Neural progenitor cell (in vitro differentiated cells): Measurements from ENCODE around the gene ACSM2B. TPM values are rescaled to one million over a fixed set of nuclear protein-coding genes. Genes with fewer than 3 reads are reported as not detected.

Experiments used
- DNase-seq: peaks from one replicate; pipeline ENCODE4 v3.0.0-alpha.2; 2016; ENCODE audit warnings: low spot score
- H2AFZ ChIP-seq: fragments of 200-600 bp; sonication (generic); replicated peaks from 2 replicates; pipeline ENCODE4 v1.6.1; 2016; ENCODE audit warnings: antibody characterized with exemption
- H3F3A ChIP-seq: fragments of 200-600 bp; sonication (generic); 2 replicates; pipeline ENCODE4 v1.6.1; 2016; ENCODE audit warnings: antibody characterized with exemption, low read depth
- H3K27ac ChIP-seq: fragments of 200-600 bp; sonication (generic); 2 replicates; pipeline ENCODE4 v1.5.1; 2016; ENCODE audit warnings: mild to moderate bottlenecking
- H3K27me3 ChIP-seq: fragments of 200-600 bp; sonication (generic); 2 replicates; pipeline ENCODE4 v1.6.1; 2016; ENCODE audit warnings: mild to moderate bottlenecking, moderate library complexity
- H3K36me3 ChIP-seq: fragments of 200-600 bp; sonication (generic); 2 replicates; pipeline ENCODE4 v1.5.1; 2016
- H3K4me1 ChIP-seq: fragments of 200-600 bp; sonication (generic); 2 replicates; pipeline ENCODE4 v1.6.1; 2016; ENCODE audit warnings: mixed run types
- H3K4me2 ChIP-seq: fragments of 200-600 bp; sonication (generic); 2 replicates; pipeline ENCODE4 v1.6.1; 2016
- H3K4me3 ChIP-seq: fragments of 200-600 bp; sonication (generic); 2 replicates; pipeline ENCODE4 v1.5.1; 2016
- H3K79me2 ChIP-seq: fragments of 200-600 bp; sonication (generic); 2 replicates; pipeline ENCODE4 v1.6.1; 2016; ENCODE audit warnings: low read depth
- H3K9ac ChIP-seq: fragments of 200-600 bp; sonication (generic); 2 replicates; pipeline ENCODE4 v1.6.1; 2016
- H3K9me3 ChIP-seq: fragments of 200-600 bp; sonication (generic); 2 replicates; pipeline ENCODE4 v1.5.1; 2016; ENCODE audit warnings: low read depth
- H4K20me1 ChIP-seq: fragments of 200-600 bp; sonication (generic); 2 replicates; pipeline ENCODE4 v1.6.1; 2016; ENCODE audit warnings: low read depth
- H3K27ac Mint-ChIP-seq: 3 replicates; pipeline ENCODE4 v1.8.0; 2021; ENCODE audit warnings: mixed read lengths
- H3K27me3 Mint-ChIP-seq: 2 replicates; pipeline ENCODE4 v1.8.0; 2022; ENCODE audit warnings: low read depth, mild to moderate bottlenecking, inconsistent platforms, moderate library complexity, mixed read lengths; ENCODE audit not compliant: insufficient read depth
- H3K36me3 Mint-ChIP-seq: 3 replicates; pipeline ENCODE4 v1.8.0; 2021; ENCODE audit warnings: mixed read lengths
- H3K4me1 Mint-ChIP-seq: 3 replicates; pipeline ENCODE4 v1.8.0; 2021; ENCODE audit warnings: mixed read lengths
- H3K4me3 Mint-ChIP-seq: 3 replicates; pipeline ENCODE4 v1.8.0; 2021; ENCODE audit warnings: mild to moderate bottlenecking, moderate library complexity, mixed read lengths
- H3K9me3 Mint-ChIP-seq: 3 replicates; pipeline ENCODE4 v1.8.0; 2020; ENCODE audit warnings: mixed read lengths
- CTCF ChIP-seq: fragments of 200-600 bp; sonication (generic); IDR thresholded peaks from 2 replicates; pipeline ENCODE4 v1.5.1; 2017; ENCODE audit warnings: antibody characterized with exemption, mild to moderate bottlenecking
- EZH2 ChIP-seq: fragments of 200-600 bp; sonication (generic); IDR thresholded peaks from 2 replicates; pipeline ENCODE4 v1.6.1; 2017; ENCODE audit warnings: antibody characterized with exemption, mild to moderate bottlenecking, moderate library complexity
- EZH2phosphoT487 ChIP-seq: fragments of 200-600 bp; sonication (generic); IDR thresholded peaks from 2 replicates; pipeline ENCODE4 v1.6.1; 2017; ENCODE audit warnings: antibody characterized with exemption
- total RNA-seq: library from RNA; depleted of rRNA; stranded (reverse); fragments of >200 nt; gene quantifications from 2 replicates; pipeline ENCODE4 v1.2.3, GENCODE V29; 2015; ENCODE audit warnings: low replicate concordance

Gene ACSM2B
- total RNA-seq, 1 donor from 2014 or later: not detected

DNA sequence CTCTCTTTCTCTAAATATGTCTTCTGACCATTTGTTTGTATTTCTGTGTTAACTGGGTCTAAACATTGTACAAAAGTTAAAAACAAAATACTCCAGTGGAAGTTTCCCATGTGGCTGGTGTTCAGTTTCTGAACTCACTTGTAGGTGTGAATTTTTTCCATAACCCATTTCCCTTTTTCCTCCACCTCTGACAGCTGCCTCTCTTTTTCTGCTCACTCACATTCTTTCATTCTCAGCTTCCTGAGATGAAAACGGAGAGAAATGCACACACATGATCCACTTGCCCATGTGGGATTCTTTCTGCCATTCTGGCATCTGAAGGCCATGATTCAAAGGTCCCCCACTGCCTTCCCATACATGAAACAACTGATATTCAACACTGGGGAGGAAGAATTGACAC is 41.1 kb upstream of the ACSM2B start:
- no peaks in the 10 kb centered on the region for H3K9me3 ChIP-seq
- no peaks in the 10 kb centered on the region for H4K20me1 ChIP-seq
- DNase-seq: no peak
- TF ChIP-seq EZH2 (no peak), EZH2phosphoT487 (no peak), CTCF (no peak)
- Mint-ChIP-seq H3K4me1 (peaks cover 6% of the 10 kb centered on the region), H3K9me3 (no peaks in the 10 kb centered on the region), H3K27ac (no peak overlapping the region), H3K4me3 (no peak overlapping the region), H3K27me3 (peaks cover 6% of the 10 kb centered on the region), H3K36me3 (no peaks in the 10 kb centered on the region)
- H3K36me3 ChIP-seq: no peaks in the 10 kb centered on the region
- H3K27ac ChIP-seq: no peak overlapping the region
- H3K79me2 ChIP-seq: no peaks in the 10 kb centered on the region
- no peak overlapping the region for H3K4me3 ChIP-seq
- H2AFZ ChIP-seq: no peak overlapping the region
- no peaks in the 10 kb centered on the region for H3F3A ChIP-seq
- no peak overlapping the region for H3K4me2 ChIP-seq
- no peaks in the 10 kb centered on the region for H3K27me3 ChIP-seq
- no peak overlapping the region for H3K9ac ChIP-seq
- H3K4me1 ChIP-seq: peaks cover under 1% of the 10 kb centered on the region

- H3K9me3 ChIP-seq: no peaks in the 10 kb centered on the region
- H2AFZ ChIP-seq: no peak overlapping the region
- H4K20me1 ChIP-seq: no peaks in the 10 kb centered on the region
- no peak overlapping the region for H3K9ac ChIP-seq
- no peak overlapping the region for H3K4me3 ChIP-seq
- no peak for TF ChIP-seq EZH2phosphoT487
- no peak for TF ChIP-seq EZH2
- no peak for TF ChIP-seq CTCF
- H3K36me3 ChIP-seq: no peaks in the 10 kb centered on the region
- H3K4me1 ChIP-seq: no peaks in the 10 kb centered on the region
- Mint-ChIP-seq H3K27ac (peak overlapping the region; percentile 6), H3K36me3 (no peaks in the 10 kb centered on the region), H3K4me1 (peaks cover 24% of the 10 kb centered on the region), H3K9me3 (no peaks in the 10 kb centered on the region), H3K4me3 (no peak overlapping the region), H3K27me3 (peaks cover 16% of the 10 kb centered on the region)
- H3K79me2 ChIP-seq: no peaks in the 10 kb centered on the region
- no peaks in the 10 kb centered on the region for H3K27me3 ChIP-seq
- DNase-seq: no peak
- H3K4me2 ChIP-seq: no peak overlapping the region
- no peaks in the 10 kb centered on the region for H3F3A ChIP-seq
- no peak overlapping the region for H3K27ac ChIP-seq
These were observed 38.3 kb upstream of the ACSM2B start for GRCh38 chr16:20614186-20615141.

GRCh38 chr16:20613481-20614185 is 37.5 kb upstream of the ACSM2B start:
- no peak overlapping the region for H3K4me2 ChIP-seq
- Mint-ChIP-seq H3K36me3 (no peaks in the 10 kb centered on the region), H3K27me3 (peaks cover 16% of the 10 kb centered on the region), H3K4me1 (peaks cover 24% of the 10 kb centered on the region), H3K27ac (peak overlapping the region; percentile 6), H3K4me3 (no peak overlapping the region), H3K9me3 (no peaks in the 10 kb centered on the region)
- no peaks in the 10 kb centered on the region for H3K79me2 ChIP-seq
- no peak overlapping the region for H3K27ac ChIP-seq
- H4K20me1 ChIP-seq: no peaks in the 10 kb centered on the region
- no peaks in the 10 kb centered on the region for H3K36me3 ChIP-seq
- no peak for DNase-seq
- no peak overlapping the region for H2AFZ ChIP-seq
- H3K9me3 ChIP-seq: no peaks in the 10 kb centered on the region
- TF ChIP-seq CTCF (no peak), EZH2phosphoT487 (no peak), EZH2 (no peak)
- H3K27me3 ChIP-seq: no peaks in the 10 kb centered on the region
- no peak overlapping the region for H3K9ac ChIP-seq
- no peaks in the 10 kb centered on the region for H3F3A ChIP-seq
- no peak overlapping the region for H3K4me3 ChIP-seq
- no peaks in the 10 kb centered on the region for H3K4me1 ChIP-seq
